ENCODE results near the gene CLSTN2.

Gene CLSTN2

GRCh38 chr3:140268610-140269009 lies 333.6 kb downstream of the CLSTN2 start:
- in situ Hi-C loops (cut with HindIII; ENCODE audit: low sequenced_read_pairs): no loop called here

GRCh38 chr3:140270329-140270728 lies 335.3 kb downstream of the CLSTN2 start:
- in situ Hi-C loops (cut with HindIII; ENCODE audit: low sequenced_read_pairs): no loop called here

GRCh38 chr3:140273542-140274195 lies 338.7 kb downstream of the CLSTN2 start:
- in situ Hi-C loops (cut with HindIII; ENCODE audit: low sequenced_read_pairs): no loop called here

GRCh38 chr3:140274429-140274828 lies 339.4 kb downstream of the CLSTN2 start:
- in situ Hi-C loops (cut with HindIII; ENCODE audit: low sequenced_read_pairs): no loop called here

- in situ Hi-C loops (cut with HindIII; ENCODE audit: low sequenced_read_pairs): no loop called here
These were observed 341.7 kb downstream of the CLSTN2 start for GRCh38 chr3:140276703-140277102.

- in situ Hi-C loops (cut with HindIII; ENCODE audit: low sequenced_read_pairs): no loop called here
These were observed 342.9 kb downstream of the CLSTN2 start for GRCh38 chr3:140277886-140278285.

- in situ Hi-C loops (cut with HindIII; ENCODE audit: low sequenced_read_pairs): no loop called here
These were observed 349.4 kb downstream of the CLSTN2 start for GRCh38 chr3:140284372-140284771.

- in situ Hi-C loops (cut with HindIII; ENCODE audit: low sequenced_read_pairs): no loop called here
These were observed 350.4 kb downstream of the CLSTN2 start for GRCh38 chr3:140285380-140285779.

- in situ Hi-C loops (cut with HindIII; ENCODE audit: low sequenced_read_pairs): no loop called here
These were observed 353.6 kb downstream of the CLSTN2 start for GRCh38 chr3:140288595-140288994.

GRCh38 chr3:140290105-140290504 lies 355.1 kb downstream of the CLSTN2 start:
- in situ Hi-C loops (cut with HindIII; ENCODE audit: low sequenced_read_pairs): no loop called here

- in situ Hi-C loops (cut with HindIII; ENCODE audit: low sequenced_read_pairs): no loop called here
These were observed 357.2 kb downstream of the CLSTN2 start for GRCh38 chr3:140292170-140292569.

GRCh38 chr3:140292684-140293083 lies 357.7 kb downstream of the CLSTN2 start:
- in situ Hi-C loops (cut with HindIII; ENCODE audit: low sequenced_read_pairs): no loop called here

- in situ Hi-C loops (cut with HindIII; ENCODE audit: low sequenced_read_pairs): no loop called here
These were observed 359.1 kb downstream of the CLSTN2 start for GRCh38 chr3:140294058-140294457.

GRCh38 chr3:140296796-140297352 lies 361.9 kb downstream of the CLSTN2 start:
- in situ Hi-C loops (cut with HindIII; ENCODE audit: low sequenced_read_pairs): no loop called here

- in situ Hi-C loops (cut with HindIII; ENCODE audit: low sequenced_read_pairs): no loop called here
These were observed 363.1 kb downstream of the CLSTN2 start for GRCh38 chr3:140298043-140298442.

- in situ Hi-C loops (cut with HindIII; ENCODE audit: low sequenced_read_pairs): no loop called here
These were observed 363.6 kb downstream of the CLSTN2 start for GRCh38 chr3:140298569-140299070.

GRCh38 chr3:140303875-140304274 lies 368.9 kb downstream of the CLSTN2 start:
- in situ Hi-C loops (cut with HindIII; ENCODE audit: low sequenced_read_pairs): no loop called here

- in situ Hi-C loops (cut with HindIII; ENCODE audit: low sequenced_read_pairs): no loop called here
These were observed 373.6 kb downstream of the CLSTN2 start for GRCh38 chr3:140308535-140308934.

GRCh38 chr3:140311428-140311827 lies 376.4 kb downstream of the CLSTN2 start:
- in situ Hi-C loops (cut with HindIII; ENCODE audit: low sequenced_read_pairs): no loop called here

GRCh38 chr3:140315955-140316354 lies 381.0 kb downstream of the CLSTN2 start:
- in situ Hi-C loops (cut with HindIII; ENCODE audit: low sequenced_read_pairs): no loop called here

GRCh38 chr3:140316466-140316865 lies 381.5 kb downstream of the CLSTN2 start:
- in situ Hi-C loops (cut with HindIII; ENCODE audit: low sequenced_read_pairs): no loop called here

GRCh38 chr3:140316868-140317400 lies 381.9 kb downstream of the CLSTN2 start:
- in situ Hi-C loops (cut with HindIII; ENCODE audit: low sequenced_read_pairs): no loop called here

All from DLD1 (cell line).